Loucy (cell line): ENCODE data around the gene TENM4.

Source experiments
- H2AFZ ChIP-seq: fragments of 200-600 bp; sonication (generic); 2 replicates; pipeline ENCODE4 v1.6.0; 2016; ENCODE audit warnings: antibody characterized with exemption, mild to moderate bottlenecking, low read length, moderate library complexity
- H3F3A ChIP-seq: fragments of 200-600 bp; 2 replicates; pipeline ENCODE4 v1.6.0; 2016; ENCODE audit warnings: antibody characterized with exemption, low read depth, mild to moderate bottlenecking
- H3K27me3 ChIP-seq: fragments of 200-600 bp; sonication (generic); 2 replicates; pipeline ENCODE4 v1.6.1; 2014; ENCODE audit warnings: low read length, mild to moderate bottlenecking; ENCODE audit not compliant: insufficient read depth, poor library complexity, severe bottlenecking
- H3K36me3 ChIP-seq: fragments of 200-600 bp; sonication (generic); 2 replicates; pipeline ENCODE4 v1.6.1; 2016; ENCODE audit warnings: low read length; ENCODE audit not compliant: insufficient read depth
- H3K4me1 ChIP-seq: fragments of 200-600 bp; sonication (generic); 2 replicates; pipeline ENCODE4 v1.5.1; 2014; ENCODE audit warnings: low read length, mild to moderate bottlenecking; ENCODE audit not compliant: insufficient read depth, poor library complexity, severe bottlenecking
- H3K4me2 ChIP-seq: fragments of 200-600 bp; sonication (generic); 2 replicates; pipeline ENCODE4 v1.6.0; 2014; ENCODE audit warnings: antibody characterized with exemption, low read length, low read depth, mild to moderate bottlenecking; ENCODE audit not compliant: poor library complexity, severe bottlenecking
- H3K4me3 ChIP-seq: fragments of 200-600 bp; sonication (generic); 2 replicates; pipeline ENCODE4 v1.5.1; 2014; ENCODE audit warnings: low read length, mild to moderate bottlenecking, mixed read lengths; ENCODE audit not compliant: poor library complexity, severe bottlenecking
- H3K79me2 ChIP-seq: fragments of 200-600 bp; sonication (generic); 2 replicates; pipeline ENCODE4 v1.6.1; 2014; ENCODE audit warnings: low read length; ENCODE audit not compliant: insufficient read depth
- H3K9ac ChIP-seq: fragments of 200-600 bp; sonication (generic); 2 replicates; pipeline ENCODE4 v1.6.0; 2014; ENCODE audit warnings: mild to moderate bottlenecking, low read depth, low read length, moderate library complexity; ENCODE audit not compliant: poor library complexity, severe bottlenecking
- H3K9me2 ChIP-seq: fragments of 200-600 bp; sonication (generic); replicated peaks from 2 replicates; pipeline ENCODE4 v1.6.1; 2016; ENCODE audit warnings: low read depth, low read length, mixed read lengths
- H3K9me3 ChIP-seq: fragments of 200-600 bp; sonication (generic); 2 replicates; pipeline ENCODE4 v1.6.1; 2014; ENCODE audit warnings: mild to moderate bottlenecking, antibody characterized with exemption, low read length, low read depth; ENCODE audit not compliant: insufficient read depth
- H4K20me1 ChIP-seq: fragments of 200-600 bp; sonication (generic); 2 replicates; pipeline ENCODE4 v1.6.0; 2014; ENCODE audit warnings: antibody characterized with exemption, low read length, mild to moderate bottlenecking; ENCODE audit not compliant: insufficient read depth, poor library complexity, severe bottlenecking
- EZH2phosphoT487 ChIP-seq: fragments of 200-600 bp; IDR thresholded peaks from 2 replicates; pipeline ENCODE4 v1.6.1; 2018; ENCODE audit warnings: antibody characterized with exemption, mild to moderate bottlenecking, moderate library complexity, borderline replicate concordance
- TF ChIP-seq, protein P1 (sequence below): fragments of 200-600 bp; sonication (generic); conservative IDR thresholded peaks from 2 replicates; pipeline ENCODE4 v1.5.1; 2014; ENCODE audit warnings: mild to moderate bottlenecking, antibody characterized with exemption, low read length

Gene TENM4

DNA sequence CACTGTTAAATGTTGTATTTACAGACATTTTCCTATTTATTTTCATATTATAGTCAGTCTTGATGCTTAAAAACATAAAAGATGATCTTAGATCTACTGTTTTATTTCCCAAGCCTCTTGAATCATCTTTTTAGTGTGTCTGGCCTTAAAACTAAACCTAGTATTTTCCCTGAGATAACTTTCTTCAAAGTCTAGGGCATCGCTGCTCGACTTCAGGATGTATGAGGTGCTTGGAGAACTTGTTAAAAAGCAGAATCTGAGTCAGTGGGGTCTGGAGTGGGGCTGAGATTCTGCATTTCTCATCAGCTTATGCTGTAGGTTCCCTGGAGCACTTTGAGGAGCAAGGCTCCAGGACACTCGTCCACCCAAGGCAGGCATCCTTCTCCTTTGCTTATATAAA lies 404.9 kb downstream of the TENM4 start:
- H2AFZ ChIP-seq, result no peak overlapping the region
- no peak overlapping the region for H3K4me2 ChIP-seq
- no peaks in the 10 kb centered on the region; the same call in 1 of the 2 replicates for H3K9me3 ChIP-seq
- no peaks in the 10 kb centered on the region for H3F3A ChIP-seq
- no peak overlapping the region for H3K9ac ChIP-seq
- TF ChIP-seq EZH2phosphoT487, result no peak
- TF ChIP-seq, protein P1, sequence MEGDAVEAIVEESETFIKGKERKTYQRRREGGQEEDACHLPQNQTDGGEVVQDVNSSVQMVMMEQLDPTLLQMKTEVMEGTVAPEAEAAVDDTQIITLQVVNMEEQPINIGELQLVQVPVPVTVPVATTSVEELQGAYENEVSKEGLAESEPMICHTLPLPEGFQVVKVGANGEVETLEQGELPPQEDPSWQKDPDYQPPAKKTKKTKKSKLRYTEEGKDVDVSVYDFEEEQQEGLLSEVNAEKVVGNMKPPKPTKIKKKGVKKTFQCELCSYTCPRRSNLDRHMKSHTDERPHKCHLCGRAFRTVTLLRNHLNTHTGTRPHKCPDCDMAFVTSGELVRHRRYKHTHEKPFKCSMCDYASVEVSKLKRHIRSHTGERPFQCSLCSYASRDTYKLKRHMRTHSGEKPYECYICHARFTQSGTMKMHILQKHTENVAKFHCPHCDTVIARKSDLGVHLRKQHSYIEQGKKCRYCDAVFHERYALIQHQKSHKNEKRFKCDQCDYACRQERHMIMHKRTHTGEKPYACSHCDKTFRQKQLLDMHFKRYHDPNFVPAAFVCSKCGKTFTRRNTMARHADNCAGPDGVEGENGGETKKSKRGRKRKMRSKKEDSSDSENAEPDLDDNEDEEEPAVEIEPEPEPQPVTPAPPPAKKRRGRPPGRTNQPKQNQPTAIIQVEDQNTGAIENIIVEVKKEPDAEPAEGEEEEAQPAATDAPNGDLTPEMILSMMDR, result no peak
- H3K27me3 ChIP-seq, result no peaks in the 10 kb centered on the region
- H3K4me3 ChIP-seq, result no peak overlapping the region
- H3K79me2 ChIP-seq, result no peaks in the 10 kb centered on the region
- H3K9me2 ChIP-seq, result no peaks in the 10 kb centered on the region
- H3K4me1 ChIP-seq, result no peaks in the 10 kb centered on the region
- no peaks in the 10 kb centered on the region for H4K20me1 ChIP-seq
- H3K36me3 ChIP-seq, result no peaks in the 10 kb centered on the region

DNA sequence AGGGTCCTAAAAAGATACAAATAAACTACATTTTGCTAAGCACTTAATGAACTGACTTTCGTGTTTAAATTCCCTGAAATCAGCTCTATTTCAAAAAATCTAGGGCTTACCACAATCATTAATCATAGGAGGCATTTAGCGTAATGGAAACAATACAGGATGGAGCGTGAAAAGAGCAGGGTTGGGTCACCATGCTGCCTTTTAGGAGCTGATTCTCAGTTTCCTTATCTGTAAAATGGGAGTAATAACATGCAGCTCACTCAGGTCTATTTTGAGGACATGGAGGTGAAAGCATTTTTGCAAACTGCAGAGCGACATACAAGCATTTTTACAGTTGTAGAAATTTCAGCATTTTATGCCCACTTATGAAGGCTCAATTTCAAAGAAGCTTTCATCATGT lies 407.0 kb downstream of the TENM4 start:
- Histone ChIP-seq H3K9me2 (no peaks in the 10 kb centered on the region), H3K9me3 (no peaks in the 10 kb centered on the region; the same call in 1 of the 2 replicates), H3K4me2 (no peak overlapping the region), H3K4me1 (no peaks in the 10 kb centered on the region), H3K9ac (no peak overlapping the region), H4K20me1 (no peaks in the 10 kb centered on the region), H3K79me2 (no peaks in the 10 kb centered on the region), H3K4me3 (no peak overlapping the region), H3K27me3 (peaks cover 7% of the 10 kb centered on the region), H3F3A (no peaks in the 10 kb centered on the region), H3K36me3 (no peaks in the 10 kb centered on the region), H2AFZ (no peak overlapping the region)
- TF ChIP-seq EZH2phosphoT487, result no peak
- TF ChIP-seq, protein P1, result no peak

DNA sequence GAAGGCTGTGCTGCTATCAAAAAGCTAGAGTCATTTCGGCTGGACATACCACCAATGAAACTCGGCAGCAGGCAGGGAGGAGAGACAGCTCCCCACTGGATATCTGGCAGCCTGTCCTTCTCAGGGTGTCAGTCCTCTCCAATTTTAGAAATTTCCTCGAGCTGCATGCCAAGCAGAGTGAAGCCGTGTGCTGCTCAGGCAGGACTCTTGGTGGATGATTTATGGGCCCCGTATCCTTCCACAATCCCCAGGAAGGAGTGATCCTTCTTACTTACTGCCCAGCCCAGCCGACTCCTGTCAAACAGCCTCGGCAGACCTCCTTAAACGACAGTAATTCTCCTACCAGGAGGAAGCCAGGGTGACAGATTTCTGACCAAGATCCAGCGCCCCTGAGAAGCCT lies 410.4 kb downstream of the TENM4 start:
- Histone ChIP-seq H3K79me2 (no peaks in the 10 kb centered on the region), H3K4me3 (no peak overlapping the region), H3K9me2 (no peaks in the 10 kb centered on the region), H3K36me3 (no peaks in the 10 kb centered on the region), H3K9ac (no peak overlapping the region), H3K9me3 (no peaks in the 10 kb centered on the region; the same call in 1 of the 2 replicates), H3K27me3 (peaks cover 19% of the 10 kb centered on the region), H4K20me1 (no peaks in the 10 kb centered on the region), H3K4me2 (no peak overlapping the region), H3F3A (no peaks in the 10 kb centered on the region), H2AFZ (no peak overlapping the region), H3K4me1 (peaks cover 6% of the 10 kb centered on the region)
- no peak for TF ChIP-seq EZH2phosphoT487
- TF ChIP-seq, protein P1, result no peak
